OCI-M2 (cell line): ENCODE measurements around the gene TNS3.
"Not testable (repeated sequence)": the region's sequence is repeated elsewhere in the genome, so short reads cannot be mapped to it uniquely, and the experiment has no call there.

Experiments
- DNase-seq: peaks from one replicate; lab custom pipeline; 2025; ENCODE audit not compliant: unreplicated experiment; lab: John Stamatoyannopoulos, UW

The TNS3 gene

DNA sequence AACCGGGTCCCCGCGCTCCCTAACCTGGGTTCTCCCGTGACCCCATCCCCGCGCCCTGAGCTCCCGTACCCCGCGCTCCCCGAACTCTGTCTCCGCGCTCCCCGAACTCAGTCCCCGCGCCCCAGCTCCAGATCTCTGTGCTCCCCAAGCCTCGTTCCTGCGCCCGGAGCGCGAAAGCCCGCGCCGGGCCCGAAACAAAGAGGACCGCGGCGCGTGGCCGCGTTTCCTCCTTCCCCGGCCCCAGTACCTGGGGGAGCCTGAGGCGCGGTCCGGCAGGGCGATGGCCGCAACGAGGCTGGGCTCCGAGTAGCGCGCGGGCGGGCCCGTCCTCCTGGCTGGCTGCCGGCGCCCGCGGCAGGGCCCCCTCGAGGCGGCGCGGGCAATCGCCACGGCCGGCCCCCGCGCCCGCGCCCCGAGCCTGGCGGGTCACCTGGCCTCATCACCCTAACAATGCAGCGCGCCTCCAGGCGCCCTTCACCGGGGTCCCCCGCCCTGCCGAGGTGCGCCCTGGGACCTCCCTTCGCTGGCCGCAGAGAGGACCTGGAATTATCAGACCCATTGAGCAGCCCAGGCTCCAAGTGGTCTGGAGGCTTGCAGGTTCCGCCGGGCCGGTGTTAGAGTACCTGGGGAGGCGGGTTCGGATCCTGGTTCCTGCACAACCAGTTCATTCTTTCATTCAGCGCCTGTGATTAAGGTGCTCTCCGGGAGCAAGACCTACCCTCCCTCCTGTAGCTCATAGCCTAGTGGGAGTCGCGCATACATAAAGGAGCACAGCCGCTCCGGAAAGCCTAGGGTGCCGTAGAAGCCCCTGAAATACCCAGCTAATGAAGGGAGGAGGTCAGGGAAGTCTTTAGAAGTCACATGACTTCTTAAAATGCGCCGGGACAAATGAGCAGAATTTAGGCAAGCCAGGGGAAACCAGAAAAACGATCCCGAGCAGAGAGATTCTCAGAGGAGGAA lies at the start of gene TNS3:
Gene TNS3 (minus strand): TSS at position 308 of the 960 bp plus-strand sequence. CDS start 142,475 bp downstream, outside the sequence.
- no peak for DNase-seq

DNA sequence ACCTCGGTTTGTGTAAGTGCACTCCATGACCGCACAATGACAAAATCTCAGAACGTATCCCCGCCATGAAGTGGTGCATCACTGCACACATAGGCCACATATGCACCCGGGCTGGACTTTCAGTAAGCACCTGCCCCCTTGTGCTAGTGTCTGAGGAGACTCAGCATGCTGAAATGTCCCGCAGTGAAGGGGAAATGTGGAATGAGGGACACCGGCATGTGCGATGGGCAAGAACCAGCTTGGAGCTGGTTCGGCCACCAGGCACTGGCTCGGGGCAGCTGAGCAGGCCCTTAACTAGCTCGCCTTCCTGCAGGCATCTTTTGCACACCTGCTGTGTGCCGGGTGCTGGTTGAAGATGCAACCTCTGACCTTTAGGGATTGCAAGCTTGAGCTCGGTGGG lies 49.8 kb upstream of the TNS3 start:
- no peak for DNase-seq

DNA sequence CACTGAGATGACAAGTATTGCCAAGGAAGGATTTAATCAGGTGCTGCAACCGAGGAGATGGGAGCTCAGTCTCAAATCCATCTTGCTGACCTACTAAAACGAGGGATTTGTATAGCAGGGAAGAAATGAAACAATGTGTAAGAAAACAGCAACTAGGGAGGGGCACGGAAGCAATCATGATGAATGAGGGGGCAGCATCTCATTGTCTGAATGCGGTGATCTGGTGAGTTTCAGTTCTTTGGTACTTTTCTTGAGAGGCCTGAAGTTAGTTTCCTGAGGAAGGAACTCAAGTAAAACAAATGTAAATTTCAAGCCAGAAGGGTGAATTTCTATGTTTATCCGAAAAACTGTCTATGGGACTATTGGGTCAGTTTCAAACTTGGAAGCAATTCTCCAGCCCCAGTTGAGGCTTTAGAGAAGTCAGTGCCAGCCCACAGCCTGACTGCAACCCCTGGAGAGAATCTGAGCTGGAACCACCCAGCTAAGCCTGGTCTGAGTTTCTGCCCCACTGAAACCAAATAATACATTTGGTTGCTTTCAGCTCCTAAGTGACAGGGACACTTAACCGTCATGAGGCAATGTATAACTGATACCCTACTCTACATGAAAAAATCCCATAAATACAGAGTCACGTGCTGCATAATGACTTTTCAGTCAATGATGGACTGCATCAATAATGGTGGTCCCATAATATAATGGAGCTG lies 45.8 kb upstream of the TNS3 start:
- no peak for DNase-seq

DNA sequence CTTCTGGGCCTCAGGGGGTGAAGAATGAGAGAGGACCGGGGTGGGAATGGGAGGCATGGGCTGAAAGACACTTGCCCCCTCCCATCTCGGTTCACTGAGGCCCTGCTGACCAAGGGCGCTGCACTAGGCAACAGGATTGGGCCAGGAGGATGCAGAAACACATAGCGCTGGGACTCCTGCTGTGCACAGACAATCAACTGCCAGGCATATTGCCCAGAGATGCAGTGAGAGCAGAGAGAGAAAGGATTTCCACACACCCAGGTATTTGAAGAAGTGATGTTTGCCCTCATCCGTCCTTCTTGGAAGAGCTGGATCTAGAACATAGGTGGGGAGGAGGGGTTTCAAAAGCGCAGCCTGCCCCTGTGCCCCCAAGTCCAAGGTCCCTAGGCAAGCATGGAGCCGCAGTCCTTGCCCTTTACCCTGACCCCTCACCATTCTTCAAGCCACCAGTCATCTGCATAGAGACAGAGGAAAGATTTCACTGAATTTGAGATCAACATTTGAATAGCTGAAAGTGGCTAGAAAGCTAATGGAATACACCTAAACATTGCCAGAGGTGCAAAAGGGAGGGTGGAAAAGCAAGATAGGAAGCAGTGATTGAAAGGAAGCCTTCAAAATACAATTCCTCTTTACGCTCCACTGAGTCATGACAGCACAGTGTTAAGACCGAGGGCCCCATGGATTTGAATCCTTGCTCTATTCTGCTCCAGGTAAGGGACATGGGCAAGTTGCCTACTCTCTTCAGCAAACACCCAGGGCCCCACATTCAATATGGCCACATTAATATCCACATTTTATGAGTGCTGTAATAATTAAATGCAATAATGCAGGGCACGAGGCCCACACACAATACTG lies 44.2 kb upstream of the TNS3 start:
- DNase-seq: no peak

DNA sequence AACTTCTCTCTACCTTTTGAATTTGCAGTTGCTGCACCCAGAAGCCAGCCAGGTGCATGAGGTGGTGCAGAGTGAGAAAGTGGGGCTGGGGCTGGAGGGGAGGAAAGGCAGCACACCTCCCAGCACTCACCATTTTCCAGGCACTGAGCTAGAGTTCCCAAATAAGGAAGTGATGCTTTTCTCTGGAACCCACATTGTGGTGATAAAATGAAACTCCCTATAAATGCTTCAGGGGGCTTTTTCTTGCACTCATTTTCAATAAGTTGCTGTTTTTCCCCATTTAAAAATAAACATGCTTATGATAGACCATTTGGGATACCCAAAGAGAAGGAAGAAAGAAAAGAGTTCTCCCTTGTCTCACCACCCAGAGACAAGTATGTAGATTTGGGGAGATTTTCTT lies 42.8 kb upstream of the TNS3 start:
- no peak for DNase-seq

DNA sequence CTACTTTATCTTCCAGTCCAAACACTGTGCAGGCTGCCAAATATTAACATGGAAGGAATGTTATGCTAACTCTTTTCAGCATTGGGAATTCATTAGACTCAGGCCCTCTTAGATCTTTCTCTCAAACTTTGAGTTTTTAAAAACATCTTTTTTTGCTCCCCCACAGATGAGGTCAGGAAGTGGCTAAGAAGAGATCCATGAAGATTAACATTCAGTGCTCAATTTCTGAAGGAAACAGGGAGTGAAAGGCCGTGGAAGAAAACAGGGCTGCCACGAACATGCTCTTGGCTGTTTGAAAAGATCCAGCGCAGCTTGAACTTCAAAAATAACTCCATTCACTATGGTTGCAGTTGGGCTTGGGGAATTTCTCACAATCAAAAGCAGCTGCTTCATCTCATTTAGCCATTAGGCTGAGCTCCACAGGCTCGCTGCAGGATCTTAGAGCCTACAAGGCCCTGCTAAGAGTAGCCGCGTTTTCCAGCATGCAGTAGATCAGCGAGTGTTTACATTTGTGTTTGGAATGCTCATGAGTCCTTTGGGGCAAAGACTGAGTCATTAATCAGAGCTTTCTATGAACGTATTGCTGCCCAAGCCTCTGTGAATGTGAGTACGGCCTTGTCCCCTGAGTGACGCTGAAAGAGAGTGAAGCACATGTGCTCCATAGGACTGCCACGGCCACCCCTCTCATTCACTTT lies 41.2 kb upstream of the TNS3 start:
- DNase-seq: no peak

DNA sequence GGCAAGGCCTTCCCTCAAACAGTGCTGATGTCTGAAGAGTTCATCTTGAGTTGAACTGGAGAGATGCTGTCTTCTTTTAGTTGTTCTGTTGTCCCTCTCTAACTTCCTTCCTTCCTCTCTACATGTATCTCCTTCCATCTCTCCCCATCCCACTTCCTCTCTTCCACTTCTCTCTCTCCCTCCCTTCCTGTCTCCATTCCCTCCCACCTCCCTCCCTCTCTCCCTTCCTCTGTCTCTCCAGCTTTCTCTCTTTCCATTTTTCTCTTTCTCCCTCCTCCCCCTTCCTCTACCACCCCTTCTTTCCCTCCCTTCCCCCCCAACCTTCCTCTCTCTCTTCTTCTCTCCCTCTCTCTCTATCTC lies 40.7 kb upstream of the TNS3 start:
- DNase-seq: no peak

DNA sequence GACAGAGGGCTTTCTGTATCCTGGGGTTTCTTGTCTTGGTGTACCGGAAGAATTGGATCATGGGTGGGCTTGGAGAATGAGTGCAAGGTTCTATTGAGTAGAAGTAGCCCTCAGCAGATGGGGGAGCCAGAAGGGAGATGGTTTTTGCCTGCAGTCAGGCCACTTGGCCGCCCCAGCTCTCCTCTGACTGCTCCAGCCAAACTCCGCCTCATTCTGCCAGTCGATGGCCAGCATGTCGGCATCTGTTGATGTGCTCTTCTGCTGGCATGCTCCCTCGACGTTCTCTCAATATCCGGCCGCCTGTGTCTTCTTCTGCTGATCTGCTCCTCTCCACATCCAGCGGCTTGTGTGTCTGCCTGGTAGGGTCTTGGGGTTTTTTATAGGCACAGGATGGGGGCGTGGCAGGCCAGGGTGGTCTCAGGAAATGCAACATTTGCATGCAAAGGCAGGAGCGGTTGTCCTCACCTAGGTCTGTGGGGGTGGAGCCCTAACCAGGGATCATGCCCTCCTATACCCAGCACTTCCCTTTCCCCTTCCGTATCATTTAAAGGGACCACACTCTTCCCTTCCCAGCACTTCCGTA lies 40.2 kb upstream of the TNS3 start:
- no peak for DNase-seq

DNA sequence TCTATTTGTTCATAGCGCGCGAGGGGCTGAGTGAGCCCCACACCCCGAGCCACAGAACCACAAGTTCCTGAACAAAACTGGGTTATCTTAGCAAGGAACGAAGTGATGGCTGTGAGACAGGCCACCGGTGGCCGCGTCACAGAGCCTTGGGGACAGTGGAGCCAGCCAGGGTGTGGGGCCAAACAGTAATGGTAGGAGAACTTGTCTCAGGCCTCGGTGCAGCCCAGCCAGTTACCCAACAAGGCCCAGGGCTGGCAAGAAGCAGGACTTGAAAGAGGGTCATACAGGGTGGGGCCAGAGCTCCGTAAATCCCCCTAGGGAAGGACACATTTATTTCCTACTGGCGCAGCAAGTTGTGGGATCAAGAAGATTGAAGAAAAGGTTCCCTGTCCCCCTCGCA lies 39.4 kb upstream of the TNS3 start:
- DNase-seq: no peak

DNA sequence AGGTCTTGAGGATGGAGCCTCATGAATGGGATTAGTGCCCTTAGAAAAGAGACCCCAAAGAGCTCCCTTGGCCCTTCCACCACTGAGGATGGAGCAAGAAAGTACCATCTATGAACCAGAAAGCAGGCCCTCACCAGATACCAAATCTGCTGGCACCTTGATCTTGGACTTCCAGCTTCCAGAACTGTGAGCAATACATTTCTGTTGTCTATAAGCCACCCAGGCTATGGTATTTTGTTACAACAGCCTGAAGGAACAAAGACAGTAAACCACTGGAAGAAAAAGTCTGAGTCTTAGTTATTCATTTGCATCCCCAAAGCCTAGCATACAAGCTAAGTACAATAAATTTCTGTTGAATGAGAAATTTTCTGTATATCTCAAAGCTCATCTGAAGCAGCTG lies 37.9 kb upstream of the TNS3 start:
- no peak for DNase-seq

DNA sequence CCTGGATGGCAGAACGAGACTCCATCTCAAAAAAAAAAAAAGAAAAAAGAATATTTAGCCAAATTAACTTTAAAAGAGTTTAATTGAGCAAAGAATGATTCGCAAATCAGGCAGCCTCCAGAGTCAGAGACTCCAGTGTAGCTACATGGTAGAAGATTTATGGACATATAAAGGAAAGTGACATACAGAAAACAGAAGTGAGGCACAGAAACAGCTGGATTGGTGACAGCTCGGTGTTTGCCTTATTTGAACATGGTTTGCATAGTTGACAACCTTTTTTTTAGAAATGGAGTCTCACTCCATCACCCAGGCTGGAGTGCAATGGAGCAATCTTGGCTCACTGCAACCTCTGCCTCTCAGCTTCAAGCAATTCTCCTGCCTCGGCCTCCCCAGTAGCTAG lies 35.2 kb upstream of the TNS3 start:
- no peak for DNase-seq

DNA sequence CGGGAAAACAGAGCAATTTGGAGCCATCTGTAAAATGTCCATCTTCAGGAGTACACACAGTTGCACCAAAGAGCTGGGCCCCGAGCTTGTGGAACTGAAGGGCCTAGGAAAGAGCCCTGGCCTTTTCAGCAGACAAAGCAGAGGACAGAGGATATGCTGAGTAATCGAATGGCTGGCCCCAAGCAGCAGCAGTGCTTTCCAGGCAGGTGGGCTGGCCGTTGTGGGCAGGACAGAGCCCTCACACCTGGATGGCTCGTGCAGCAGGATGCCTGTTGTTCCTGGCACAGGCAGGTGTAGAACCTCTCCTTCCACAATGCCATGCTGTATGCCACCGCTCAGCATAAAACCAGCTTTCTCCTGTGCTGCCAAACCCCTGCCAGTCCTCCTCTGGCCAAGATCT lies 32.5 kb upstream of the TNS3 start:
- no peak for DNase-seq

DNA sequence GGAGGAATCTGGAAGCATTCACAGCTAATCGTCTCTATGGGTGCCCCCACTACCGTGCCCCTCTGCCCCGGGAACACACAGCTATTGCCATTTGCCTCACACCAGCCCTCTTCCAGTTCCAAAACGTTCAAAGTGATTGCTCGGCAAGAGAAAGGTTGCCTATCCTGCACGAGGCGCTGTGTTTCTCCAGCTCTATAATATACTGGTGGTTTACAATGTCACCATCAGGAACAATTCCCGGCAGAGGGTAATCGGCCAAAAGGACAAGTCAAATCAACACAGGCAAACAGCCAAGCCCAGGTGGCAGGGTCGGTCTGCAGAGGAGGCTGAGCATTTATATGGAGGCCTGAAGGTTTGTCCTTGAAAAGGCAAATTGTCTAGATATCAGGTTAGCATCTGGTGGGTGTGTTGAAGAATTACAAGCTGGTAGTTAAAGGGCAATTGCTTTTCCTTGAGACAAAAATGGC lies 29.2 kb upstream of the TNS3 start:
- no peak for DNase-seq

DNA sequence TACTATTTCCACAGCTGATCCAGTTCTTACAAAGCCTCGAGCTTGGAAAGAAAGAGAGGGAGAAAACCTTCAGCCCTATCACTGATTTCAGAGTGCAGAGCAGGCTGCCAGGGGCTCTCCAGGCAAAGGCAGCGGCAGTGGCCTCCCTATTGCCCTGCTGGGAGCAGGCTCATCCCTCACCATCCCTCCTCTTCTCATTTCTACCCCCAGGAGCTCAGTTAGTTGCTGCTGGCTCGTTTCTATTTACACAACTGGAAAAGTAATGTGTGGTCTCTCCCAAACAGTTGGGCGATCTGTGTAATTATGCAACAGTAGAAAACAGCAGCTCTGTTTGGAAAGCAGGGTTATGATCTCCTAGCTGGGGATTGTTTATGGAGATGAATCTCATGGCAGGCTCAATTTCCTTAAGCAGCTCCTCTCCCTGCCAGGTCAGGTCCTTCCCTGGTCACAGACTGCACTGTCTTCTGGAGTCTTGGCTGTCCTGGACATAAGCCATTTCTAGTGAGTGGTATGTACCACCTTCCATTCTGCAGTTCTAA lies 28.7 kb upstream of the TNS3 start:
- DNase-seq: no peak

DNA sequence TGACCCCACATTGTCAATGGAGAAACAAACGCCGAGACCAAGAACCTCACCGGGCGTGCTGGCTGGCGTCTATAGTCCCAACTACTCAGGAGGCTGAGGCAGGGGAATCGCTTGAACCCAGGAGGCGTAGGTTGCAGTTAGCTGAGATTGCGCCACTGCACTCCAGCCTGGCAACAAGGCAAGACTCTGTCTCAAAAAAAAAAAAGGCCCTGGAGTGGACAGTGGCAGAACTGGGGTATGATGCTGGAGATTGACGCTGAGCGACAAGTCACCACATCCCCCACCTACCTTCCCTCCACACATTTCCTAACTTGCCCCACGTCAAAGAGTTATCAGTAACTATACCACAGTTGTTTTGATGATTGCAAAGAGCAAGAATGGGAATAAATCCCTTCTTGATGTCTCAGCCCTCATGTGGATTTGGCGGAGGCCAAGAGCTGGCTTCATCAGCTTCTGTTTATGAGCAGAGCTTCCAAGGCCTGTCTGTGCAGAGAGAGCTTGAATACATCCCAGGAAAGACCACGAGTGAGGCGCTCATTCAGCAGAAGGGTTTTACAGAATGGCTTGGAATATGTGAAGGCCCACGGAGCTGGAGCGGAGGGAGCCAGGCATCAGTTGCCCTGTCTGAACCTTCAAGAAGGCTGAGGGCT lies 28.0 kb upstream of the TNS3 start:
- no peak for DNase-seq

DNA sequence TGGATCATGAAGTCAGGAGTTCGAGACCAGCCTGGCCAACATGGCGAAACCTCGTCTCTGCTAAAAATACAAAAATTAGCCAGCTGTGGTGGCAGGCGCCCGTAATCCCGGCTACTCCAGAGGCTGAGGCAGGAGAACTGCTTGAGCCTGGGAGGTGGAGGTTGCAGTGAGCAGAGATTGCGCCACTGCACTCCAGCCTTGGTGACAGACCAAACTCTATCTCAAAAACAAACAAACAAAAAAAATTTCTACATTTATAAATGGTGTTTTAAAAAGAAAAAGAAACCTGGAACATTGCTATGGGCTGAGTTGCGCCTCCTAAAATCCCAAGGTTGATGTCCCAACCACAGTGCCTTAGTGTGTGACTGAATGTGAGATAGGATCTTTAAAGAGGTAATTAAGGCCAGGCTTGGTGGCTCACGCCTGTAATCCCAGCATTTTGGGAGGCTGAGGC lies 24.7 kb upstream of the TNS3 start:
- DNase-seq: not testable (repeated sequence)

DNA sequence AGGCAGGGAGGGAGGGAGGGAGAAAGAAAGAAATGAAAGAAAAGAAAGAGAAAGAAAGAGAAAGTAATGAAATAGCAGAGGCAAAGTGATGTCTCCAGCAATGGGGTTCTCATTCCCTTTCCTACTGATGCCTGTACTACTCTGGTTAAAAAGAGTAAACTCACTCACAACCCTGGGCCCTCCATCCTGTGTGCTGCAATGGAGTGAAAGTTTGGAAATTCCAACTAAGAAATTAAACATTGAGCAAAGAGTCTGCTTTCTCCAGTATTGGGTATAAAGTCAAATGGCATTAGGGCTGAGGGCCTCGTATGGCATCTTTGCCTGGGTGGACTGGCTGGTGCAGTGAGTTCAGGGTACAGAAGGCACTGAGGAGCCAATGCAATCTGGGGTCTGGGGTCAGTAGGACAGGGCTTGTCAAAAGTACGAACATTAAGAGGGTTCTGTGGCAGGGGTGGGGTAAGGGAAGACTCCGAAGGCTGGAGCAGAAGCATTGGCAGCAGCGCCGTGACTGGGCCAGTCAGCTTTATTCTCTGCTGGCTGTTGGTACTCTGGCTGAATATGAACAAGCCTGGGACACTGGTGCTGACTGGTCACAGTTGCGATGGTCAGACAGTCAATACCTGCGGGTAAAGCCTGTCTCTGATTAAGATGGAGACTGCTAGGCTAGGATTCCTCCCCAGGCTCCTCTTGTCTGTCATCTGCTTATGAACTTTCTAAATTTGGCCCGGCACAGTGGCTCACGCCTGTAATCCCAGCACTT lies 24.1 kb upstream of the TNS3 start:
- no peak for DNase-seq

DNA sequence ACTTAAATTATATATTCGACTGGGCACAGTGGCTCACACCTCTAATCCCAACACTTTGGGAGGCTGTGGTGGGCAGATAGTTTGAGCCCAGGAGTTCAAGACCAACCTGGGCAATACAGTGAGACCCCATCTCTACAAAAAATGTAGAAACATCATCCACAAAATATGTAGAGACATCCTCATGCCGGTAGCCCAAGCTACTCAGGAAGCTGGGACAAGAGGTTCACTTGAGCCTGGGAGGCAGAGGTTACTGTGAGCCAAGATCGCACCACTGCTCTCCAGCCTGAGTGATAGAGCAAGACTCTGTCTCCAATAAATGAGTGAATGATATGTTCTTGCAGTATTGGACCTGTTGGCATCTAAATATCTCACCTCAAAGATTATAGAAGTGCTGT lies 22.6 kb upstream of the TNS3 start:
- DNase-seq: no peak
